ENCODE data around the gene ZSCAN1.

The ZSCAN1 gene

DNA sequence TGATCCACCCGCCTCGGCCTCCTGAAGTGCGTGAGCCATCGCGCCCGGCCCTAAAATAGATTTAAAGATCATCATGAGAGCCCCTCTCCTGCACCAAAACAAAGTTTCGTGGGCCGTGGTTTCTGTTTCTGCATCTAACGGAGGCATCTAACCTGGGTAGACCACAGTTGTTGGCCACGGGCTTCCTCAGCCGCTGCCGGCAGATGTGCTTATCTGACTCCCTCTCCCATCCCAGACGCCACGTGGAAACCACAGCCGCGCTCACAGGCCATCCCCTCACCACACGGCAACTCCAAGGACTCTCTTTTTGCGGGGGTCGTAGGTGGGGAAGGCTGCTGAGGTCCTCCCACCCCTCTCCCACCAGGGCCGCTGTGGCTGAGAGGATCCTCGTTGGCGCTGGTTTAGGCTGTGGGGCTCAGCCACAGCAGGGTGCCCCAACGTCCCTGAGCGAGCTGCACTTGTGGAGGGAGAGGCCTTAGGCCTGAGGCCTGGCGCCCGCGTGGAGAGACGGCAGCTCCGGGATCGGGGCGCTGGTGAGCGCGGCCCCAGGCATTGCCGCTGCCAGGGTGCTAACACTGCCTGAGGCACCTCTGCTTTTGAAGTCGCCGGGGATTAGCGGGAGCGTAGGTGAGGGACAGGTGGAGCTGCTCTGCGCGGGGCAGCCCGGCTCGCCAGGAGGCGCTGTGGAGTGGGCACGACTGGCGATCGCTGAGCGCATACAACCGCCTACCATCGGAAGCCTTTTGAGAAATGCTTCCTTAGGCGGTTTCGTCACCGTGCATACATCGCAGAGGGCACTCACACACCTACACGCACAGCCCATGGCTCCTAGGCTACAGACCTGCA lies 8.9 kb downstream of the ZSCAN1 start:
- H3K9ac ChIP-seq (ENCODE audit: low read length): no peak overlapping the region
- H3K79me1 ChIP-seq (ENCODE audit: low read length): no peaks in the 10 kb centered on the region
- no peaks in the 10 kb centered on the region for H3K27me3 ChIP-seq (ENCODE audit: insufficient read depth, low read length, poor library complexity)

GRCh38 chr19:58044391-58044790 lies 10.6 kb downstream of the ZSCAN1 start:
- Histone ChIP-seq H2BK5ac (ENCODE audit: low read length) (no peak overlapping the region), H3K4me3 (ENCODE audit: low read length) (no peak overlapping the region), H3K56ac (ENCODE audit: low read length) (no peak overlapping the region), H3K4ac (ENCODE audit: low read depth, low read length) (no peak overlapping the region), H3K18ac (ENCODE audit: low read length) (no peak overlapping the region), H3K36me3 (ENCODE audit: control insufficient read depth, insufficient read depth, low read length) (no peaks in the 10 kb centered on the region), H4K5ac (ENCODE audit: low read length) (no peak overlapping the region), H3K27me3 (ENCODE audit: insufficient read depth, low read length, poor library complexity) (no peaks in the 10 kb centered on the region), H3K23ac (ENCODE audit: low read length) (no peak overlapping the region), H3K79me2 (ENCODE audit: control insufficient read depth, insufficient read depth, low read length) (no peaks in the 10 kb centered on the region), H4K8ac (ENCODE audit: low read depth, low read length) (no peak overlapping the region), H3K79me1 (ENCODE audit: low read length) (no peaks in the 10 kb centered on the region), H2BK15ac (replicated peaks; ENCODE audit: low read depth) (no peak overlapping the region), H2BK120ac (ENCODE audit: low read depth, low read length) (no peak overlapping the region), H3K9ac (ENCODE audit: low read length) (no peak overlapping the region), H2AK5ac (ENCODE audit: low read length) (no peak overlapping the region), H3K4me1 (ENCODE audit: control insufficient read depth, low read depth, low read length) (no peaks in the 10 kb centered on the region), H3K4me2 (ENCODE audit: low read length) (no peak overlapping the region), H3K27ac (ENCODE audit: low read depth, low read length) (no peak overlapping the region)
- WGBS (ENCODE audit: extremely low coverage, insufficient coverage, low lambda C conversion rate): no CpG with 5 or more reads among the region's 42 CpGs
- DNase-seq: no peak

More for the DNA sequence above, 8.9 kb downstream of the ZSCAN1 start:
- Histone ChIP-seq H3K36me3 (ENCODE audit: control insufficient read depth, insufficient read depth, low read length) (no peaks in the 10 kb centered on the region), H3K4me2 (ENCODE audit: low read length) (no peak overlapping the region), H2BK120ac (ENCODE audit: low read depth, low read length) (no peak overlapping the region), H4K8ac (ENCODE audit: low read depth, low read length) (no peak overlapping the region), H3K4me1 (ENCODE audit: control insufficient read depth, low read depth, low read length) (no peaks in the 10 kb centered on the region), H3K18ac (ENCODE audit: low read length) (no peak overlapping the region), H3K79me2 (ENCODE audit: control insufficient read depth, insufficient read depth, low read length) (no peaks in the 10 kb centered on the region), H2BK15ac (replicated peaks; ENCODE audit: low read depth) (no peak overlapping the region), H3K56ac (ENCODE audit: low read length) (no peak overlapping the region), H3K27ac (ENCODE audit: low read depth, low read length) (no peak overlapping the region), H3K4ac (ENCODE audit: low read depth, low read length) (no peak overlapping the region), H4K5ac (ENCODE audit: low read length) (no peak overlapping the region), H3K4me3 (ENCODE audit: low read length) (no peak overlapping the region), H2AK5ac (ENCODE audit: low read length) (no peak overlapping the region), H3K23ac (ENCODE audit: low read length) (no peak overlapping the region), H2BK5ac (ENCODE audit: low read length) (no peak overlapping the region)
- no CpG with 5 or more reads among the region's 54 CpGs for WGBS (ENCODE audit: extremely low coverage, insufficient coverage, low lambda C conversion rate)
- peak; percentile 83 for DNase-seq

GRCh38 chr19:58044886-58045285 lies 11.1 kb downstream of the ZSCAN1 start:
- no peak overlapping the region for H3K4me3 ChIP-seq (ENCODE audit: low read length)
- no peaks in the 10 kb centered on the region for H3K27me3 ChIP-seq (ENCODE audit: insufficient read depth, low read length, poor library complexity)
- H3K36me3 ChIP-seq (ENCODE audit: control insufficient read depth, insufficient read depth, low read length): no peaks in the 10 kb centered on the region
- H2BK120ac ChIP-seq (ENCODE audit: low read depth, low read length): no peak overlapping the region
- H4K8ac ChIP-seq (ENCODE audit: low read depth, low read length): no peak overlapping the region
- DNase-seq: no peak
- H2BK5ac ChIP-seq (ENCODE audit: low read length): no peak overlapping the region
- H3K18ac ChIP-seq (ENCODE audit: low read length): no peak overlapping the region
- H3K9ac ChIP-seq (ENCODE audit: low read length): no peak overlapping the region
- WGBS (ENCODE audit: extremely low coverage, insufficient coverage, low lambda C conversion rate): no CpG with 5 or more reads among the region's 26 CpGs
- no peak overlapping the region for H4K5ac ChIP-seq (ENCODE audit: low read length)
- no peaks in the 10 kb centered on the region for H3K79me2 ChIP-seq (ENCODE audit: control insufficient read depth, insufficient read depth, low read length)
- H2BK15ac ChIP-seq (replicated peaks; ENCODE audit: low read depth): no peak overlapping the region
- H3K23ac ChIP-seq (ENCODE audit: low read length): no peak overlapping the region
- no peak overlapping the region for H3K4ac ChIP-seq (ENCODE audit: low read depth, low read length)
- no peak overlapping the region for H3K56ac ChIP-seq (ENCODE audit: low read length)
- no peak overlapping the region for H3K4me2 ChIP-seq (ENCODE audit: low read length)
- H3K79me1 ChIP-seq (ENCODE audit: low read length): no peaks in the 10 kb centered on the region
- no peaks in the 10 kb centered on the region for H3K4me1 ChIP-seq (ENCODE audit: control insufficient read depth, low read depth, low read length)
- no peak overlapping the region for H3K27ac ChIP-seq (ENCODE audit: low read depth, low read length)
- H2AK5ac ChIP-seq (ENCODE audit: low read length): no peak overlapping the region

GRCh38 chr19:58045411-58046050 lies 11.7 kb downstream of the ZSCAN1 start:
- Histone ChIP-seq H3K79me1 (ENCODE audit: low read length) (no peaks in the 10 kb centered on the region), H2BK5ac (ENCODE audit: low read length) (no peak overlapping the region), H3K27ac (ENCODE audit: low read depth, low read length) (no peak overlapping the region), H3K56ac (ENCODE audit: low read length) (no peak overlapping the region), H2BK120ac (ENCODE audit: low read depth, low read length) (no peak overlapping the region), H3K4me3 (ENCODE audit: low read length) (no peak overlapping the region), H3K18ac (ENCODE audit: low read length) (no peak overlapping the region), H4K5ac (ENCODE audit: low read length) (no peak overlapping the region), H3K9ac (ENCODE audit: low read length) (no peak overlapping the region), H3K23ac (ENCODE audit: low read length) (no peak overlapping the region), H3K36me3 (ENCODE audit: control insufficient read depth, insufficient read depth, low read length) (no peaks in the 10 kb centered on the region), H2BK15ac (replicated peaks; ENCODE audit: low read depth) (no peak overlapping the region), H4K8ac (ENCODE audit: low read depth, low read length) (no peak overlapping the region), H2AK5ac (ENCODE audit: low read length) (no peak overlapping the region), H3K79me2 (ENCODE audit: control insufficient read depth, insufficient read depth, low read length) (no peaks in the 10 kb centered on the region), H3K4me1 (ENCODE audit: control insufficient read depth, low read depth, low read length) (no peaks in the 10 kb centered on the region), H3K27me3 (ENCODE audit: insufficient read depth, low read length, poor library complexity) (no peaks in the 10 kb centered on the region), H3K4me2 (ENCODE audit: low read length) (no peak overlapping the region), H3K4ac (ENCODE audit: low read depth, low read length) (no peak overlapping the region)
- no CpG with 5 or more reads among the region's 24 CpGs for WGBS (ENCODE audit: extremely low coverage, insufficient coverage, low lambda C conversion rate)
- DNase-seq: no peak

GRCh38 chr19:58046856-58047255 lies 13.0 kb downstream of the ZSCAN1 start:
- no peak overlapping the region for H3K9ac ChIP-seq (ENCODE audit: low read length)
- no CpG with 5 or more reads among the region's 7 CpGs for WGBS (ENCODE audit: extremely low coverage, insufficient coverage, low lambda C conversion rate)

More at GRCh38 chr19:58046856-58047255, 13.0 kb downstream of the ZSCAN1 start:
- Histone ChIP-seq H2BK15ac (replicated peaks; ENCODE audit: low read depth) (no peak overlapping the region), H3K56ac (ENCODE audit: low read length) (no peak overlapping the region), H3K4ac (ENCODE audit: low read depth, low read length) (no peak overlapping the region), H3K4me2 (ENCODE audit: low read length) (no peak overlapping the region), H3K27me3 (ENCODE audit: insufficient read depth, low read length, poor library complexity) (no peaks in the 10 kb centered on the region), H2BK120ac (ENCODE audit: low read depth, low read length) (no peak overlapping the region), H3K23ac (ENCODE audit: low read length) (no peak overlapping the region), H3K18ac (ENCODE audit: low read length) (no peak overlapping the region), H4K5ac (ENCODE audit: low read length) (no peak overlapping the region), H2AK5ac (ENCODE audit: low read length) (no peak overlapping the region), H3K27ac (ENCODE audit: low read depth, low read length) (no peak overlapping the region), H2BK5ac (ENCODE audit: low read length) (no peak overlapping the region), H3K79me2 (ENCODE audit: control insufficient read depth, insufficient read depth, low read length) (no peaks in the 10 kb centered on the region), H3K4me3 (ENCODE audit: low read length) (no peak overlapping the region), H4K8ac (ENCODE audit: low read depth, low read length) (no peak overlapping the region), H3K4me1 (ENCODE audit: control insufficient read depth, low read depth, low read length) (no peaks in the 10 kb centered on the region), H3K36me3 (ENCODE audit: control insufficient read depth, insufficient read depth, low read length) (no peaks in the 10 kb centered on the region), H3K79me1 (ENCODE audit: low read length) (no peaks in the 10 kb centered on the region)
- DNase-seq: no peak
